22Rv1 (cell line): ENCODE measurements around the gene GPR62.

ENCODE experiments used
- CTCF ChIP-seq: fragments of 450-650 bp; IDR thresholded peaks from 2 replicates; pipeline ENCODE4 v1.5.1; 2017; ENCODE audit warnings: mild to moderate bottlenecking
- ZFX ChIP-seq: fragments of 450-650 bp; IDR thresholded peaks from 2 replicates; pipeline ENCODE4 v1.6.1; 2017; ENCODE audit warnings: antibody characterized with exemption, borderline replicate concordance

DNA sequence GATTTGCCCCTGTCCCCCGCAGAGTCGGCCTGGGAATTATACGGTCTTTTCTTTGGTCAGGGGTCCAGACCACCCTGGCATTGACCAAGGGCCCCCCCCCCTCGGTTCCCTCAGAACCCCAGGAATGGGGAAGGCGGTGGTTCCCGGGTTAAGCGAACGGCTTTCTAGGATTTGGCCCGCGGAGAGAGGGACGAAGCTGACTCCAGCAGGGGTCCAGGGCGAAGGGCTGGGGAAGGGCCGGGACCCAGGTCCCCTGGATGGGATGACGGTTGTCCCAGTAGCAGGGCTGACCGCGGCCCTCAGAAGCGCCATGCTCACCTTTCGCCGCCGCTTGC, 13.8 kb upstream of the GPR62 start:
- TF ChIP-seq CTCF (no peak), ZFX (no peak)
